HG03378 (cell line): Measurements from ENCODE around the gene DST.
A peak's percentile ranks its signal among the peaks of the same experiment; 100 is the strongest.

ENCODE experiments used
- ATAC-seq: cut with Tn5 transposase; IDR thresholded peaks from one replicate; pipeline ENCODE4 v1.9.1; 2021; ENCODE audit warnings: mild to moderate bottlenecking, moderate library complexity; ENCODE audit not compliant: unreplicated experiment

Gene DST

DNA sequence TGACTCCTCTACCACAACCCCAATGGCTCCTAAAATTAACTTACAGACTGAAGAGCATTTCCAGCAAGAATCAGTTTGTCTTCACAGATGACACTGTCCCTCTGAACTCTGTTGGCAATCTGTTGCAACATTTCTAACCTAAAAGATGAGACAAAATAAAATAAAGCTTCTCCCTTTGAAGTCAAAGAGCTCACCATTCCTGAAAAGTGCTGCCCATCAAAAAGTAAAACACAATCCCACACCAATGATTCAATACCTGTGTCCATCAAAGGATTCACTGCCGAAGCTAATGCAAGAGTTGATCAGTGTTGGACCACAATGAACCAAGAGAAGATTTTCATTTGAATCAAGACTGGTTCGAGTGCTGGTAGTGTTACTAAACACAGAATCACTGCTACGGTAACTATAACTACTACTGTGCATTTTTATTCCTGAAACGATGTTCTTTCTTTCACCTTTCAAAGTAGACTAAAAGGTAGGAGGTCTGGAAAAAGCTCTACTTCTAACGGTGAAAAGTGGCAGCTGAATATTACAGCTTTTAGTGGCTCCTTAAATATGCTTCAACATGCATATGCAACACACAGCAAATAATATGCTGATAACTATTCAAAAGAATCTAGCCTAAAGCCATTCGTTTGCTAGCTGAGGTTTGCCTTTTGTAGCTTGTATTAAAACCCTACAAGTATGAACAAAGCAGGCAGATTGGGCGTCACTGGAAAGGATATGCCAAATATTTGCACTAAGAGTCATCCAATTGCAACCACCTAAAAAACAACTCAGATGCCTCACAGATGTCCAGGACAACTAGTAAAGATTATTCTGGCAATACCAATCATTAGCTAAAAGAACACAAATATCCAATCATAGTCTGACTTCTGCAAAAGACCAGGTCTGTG lies at the start of gene DST:
Gene DST (minus strand): TSS at position 524 of the 896 bp plus-strand sequence.
- no peak for ATAC-seq

DNA sequence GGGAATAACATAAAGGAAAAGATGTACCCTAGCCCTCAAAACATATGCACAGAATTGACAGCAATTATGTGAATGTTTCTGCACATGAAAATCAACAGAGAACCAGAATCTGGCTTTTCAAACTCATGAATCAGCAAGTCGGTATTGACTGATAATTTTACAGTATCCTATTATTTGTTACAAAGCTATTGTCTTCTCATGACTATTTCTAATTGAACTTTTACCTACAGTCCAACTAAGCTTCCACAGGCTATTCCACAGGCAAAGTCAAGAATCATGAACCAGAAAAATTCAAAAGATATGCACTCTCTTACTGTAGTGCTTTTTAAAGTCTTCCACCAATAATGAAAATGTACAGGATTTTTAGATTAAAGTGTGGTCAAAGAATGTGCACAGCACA lies 49.1 kb upstream of the DST start:
- ATAC-seq, result no peak

DNA sequence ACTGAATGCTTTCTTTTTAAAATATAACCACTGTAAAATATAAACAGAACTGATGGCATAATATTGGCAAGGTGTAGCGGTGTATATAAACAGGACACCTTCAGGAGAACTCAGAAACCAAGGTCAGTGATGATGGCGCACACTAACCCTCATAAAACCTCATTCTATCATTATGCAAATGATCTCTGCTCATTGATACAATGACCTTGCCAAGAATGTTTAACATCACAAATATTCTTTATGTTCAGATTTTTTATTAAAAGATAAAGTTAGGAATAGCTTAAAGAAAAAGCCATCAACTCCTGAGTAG lies 48.6 kb upstream of the DST start:
- ATAC-seq, result no peak

DNA sequence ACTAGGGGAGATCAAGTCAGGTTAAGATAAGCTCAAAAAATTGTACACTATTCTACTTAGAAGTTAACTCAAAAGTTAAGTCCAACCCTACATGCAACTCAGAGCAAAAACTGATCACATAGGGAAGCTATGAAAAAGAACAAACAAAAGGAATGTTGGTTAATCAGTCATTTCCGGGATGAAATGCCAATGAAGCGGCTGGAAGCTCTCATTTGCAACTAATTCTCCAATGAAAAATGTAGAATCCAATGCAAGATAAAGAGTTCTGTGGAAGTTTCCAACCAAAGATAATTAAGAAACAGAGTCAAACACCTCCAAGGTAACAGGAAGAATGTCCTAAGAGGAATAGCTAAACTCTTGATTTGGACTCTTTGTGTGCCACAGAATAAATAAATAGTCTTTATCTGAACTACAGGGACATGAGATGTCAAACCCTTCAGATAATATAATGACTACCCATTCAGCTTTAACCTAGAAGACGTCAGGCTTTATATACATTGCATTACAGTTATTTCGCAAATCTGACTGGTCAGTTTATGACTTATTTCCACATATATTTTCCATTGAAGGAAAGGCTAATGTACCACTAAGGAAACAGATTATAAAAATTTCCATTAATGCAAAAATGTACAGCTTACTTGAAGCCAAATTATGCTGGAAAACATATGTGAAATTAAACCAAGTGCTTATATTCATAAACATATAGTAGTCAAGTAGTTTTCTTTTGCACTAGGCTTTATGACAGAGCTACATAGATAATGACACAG lies 48.0 kb upstream of the DST start:
- ATAC-seq, result no peak

DNA sequence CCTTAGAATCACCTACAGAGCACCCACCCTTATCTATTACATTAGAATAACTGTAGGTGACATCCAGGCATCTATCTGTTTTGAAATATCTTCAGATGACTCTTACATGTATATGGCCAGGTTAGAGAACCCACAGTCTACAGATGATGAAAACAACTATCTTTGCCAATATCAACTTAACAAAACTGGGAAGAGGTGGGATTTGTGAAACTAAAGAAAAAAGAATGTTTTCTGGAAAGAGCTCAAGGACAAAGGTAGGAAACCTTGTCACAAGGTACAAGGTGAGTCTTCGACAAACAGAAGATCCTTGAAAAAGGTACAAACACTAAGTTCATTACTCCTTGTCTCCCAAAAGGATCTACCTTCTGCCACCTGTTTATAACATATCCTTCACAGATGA lies 47.0 kb upstream of the DST start:
- ATAC-seq, result no peak

DNA sequence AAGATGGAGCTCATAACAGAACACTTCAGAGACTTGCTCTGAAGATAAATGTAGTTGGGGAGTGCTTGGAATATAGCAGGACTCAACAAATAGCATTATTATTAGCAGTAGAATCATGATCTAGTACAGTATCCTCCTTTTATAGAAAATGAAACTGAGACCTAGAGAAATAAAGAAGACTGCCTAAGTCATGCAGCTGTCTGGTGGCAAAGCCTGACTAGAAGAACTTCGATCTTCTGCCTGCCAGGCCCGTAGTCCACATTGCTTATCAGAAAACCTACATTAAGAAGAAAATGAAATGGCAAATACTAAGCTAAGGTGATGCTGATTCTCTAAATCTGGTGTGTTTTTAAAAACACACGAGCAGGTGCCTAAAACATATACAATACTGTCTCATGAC lies 46.4 kb upstream of the DST start:
- ATAC-seq, result peak; percentile 61

DNA sequence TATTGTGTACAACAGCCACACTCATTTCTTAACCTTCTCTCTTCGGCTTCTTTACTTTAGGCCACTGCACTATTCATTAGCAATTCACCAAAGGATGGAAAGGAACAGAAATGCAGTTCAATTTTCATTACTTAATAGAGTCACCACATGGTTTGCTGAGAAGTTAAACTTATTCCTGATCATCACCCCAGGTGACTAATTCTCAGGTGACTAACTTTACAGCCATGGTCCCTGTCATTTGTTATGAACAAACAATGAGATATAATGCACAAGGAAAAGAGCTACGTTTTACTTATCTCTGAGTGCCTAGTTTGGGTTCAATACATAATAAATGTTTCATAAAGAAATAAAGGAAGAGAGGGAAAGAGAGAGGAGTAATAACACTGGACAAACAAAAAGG lies 45.8 kb upstream of the DST start:
- no peak for ATAC-seq

DNA sequence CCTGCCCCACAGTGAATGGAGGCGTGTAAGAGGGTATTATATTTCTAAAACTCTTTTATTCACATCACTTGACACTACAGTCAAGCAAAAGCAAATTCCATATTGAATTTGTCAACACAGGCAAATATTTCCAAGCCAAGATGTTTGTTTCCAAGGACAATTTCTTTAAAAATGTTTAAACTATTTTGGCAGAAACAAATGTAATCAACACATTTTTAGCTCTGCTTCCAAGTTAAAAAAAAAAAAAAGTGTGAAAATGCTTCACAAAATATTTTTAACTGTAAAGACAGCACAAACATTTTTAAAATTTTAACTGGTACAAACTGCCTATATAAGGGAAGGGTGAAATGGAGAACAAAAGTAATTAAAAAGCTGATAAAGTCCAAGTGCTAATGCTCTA lies 44.9 kb upstream of the DST start:
- no peak for ATAC-seq

DNA sequence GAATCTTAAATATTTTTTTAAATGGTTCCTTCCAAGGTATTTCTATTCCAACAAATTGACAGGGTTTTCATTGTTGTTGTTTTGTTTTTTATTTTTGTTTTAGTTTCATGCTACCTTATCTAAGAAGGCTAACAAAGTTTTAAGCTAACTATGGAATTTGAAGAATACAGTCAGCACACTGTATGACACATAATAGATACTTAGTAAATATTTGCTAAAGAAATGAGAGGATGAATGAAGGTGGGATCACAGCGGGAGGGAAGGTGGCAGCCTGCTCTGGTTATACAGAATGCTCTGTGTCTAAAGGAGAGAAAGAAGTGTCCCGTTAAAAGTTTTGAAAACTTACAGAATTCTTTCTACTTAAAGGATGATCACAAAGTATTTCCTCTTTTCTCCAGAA lies 43.7 kb upstream of the DST start:
- ATAC-seq, result no peak

DNA sequence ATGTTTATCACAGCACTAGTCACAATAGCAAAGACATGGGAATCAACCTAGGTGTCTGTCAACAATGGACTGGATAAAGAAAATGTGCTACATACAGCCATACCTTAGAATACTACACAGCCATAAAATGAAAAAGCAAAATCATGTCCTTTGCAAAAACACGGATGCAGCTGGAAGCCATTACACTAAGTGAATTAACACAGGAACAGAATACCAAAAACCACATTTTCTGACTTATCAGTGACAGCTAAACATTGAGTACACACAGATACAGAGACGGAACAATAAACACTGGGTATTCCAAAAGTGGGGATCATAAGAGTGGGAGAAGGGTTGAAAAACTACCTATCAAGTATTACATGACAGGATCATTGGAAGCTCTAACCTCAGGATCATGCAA lies 43.3 kb upstream of the DST start:
- no peak for ATAC-seq

DNA sequence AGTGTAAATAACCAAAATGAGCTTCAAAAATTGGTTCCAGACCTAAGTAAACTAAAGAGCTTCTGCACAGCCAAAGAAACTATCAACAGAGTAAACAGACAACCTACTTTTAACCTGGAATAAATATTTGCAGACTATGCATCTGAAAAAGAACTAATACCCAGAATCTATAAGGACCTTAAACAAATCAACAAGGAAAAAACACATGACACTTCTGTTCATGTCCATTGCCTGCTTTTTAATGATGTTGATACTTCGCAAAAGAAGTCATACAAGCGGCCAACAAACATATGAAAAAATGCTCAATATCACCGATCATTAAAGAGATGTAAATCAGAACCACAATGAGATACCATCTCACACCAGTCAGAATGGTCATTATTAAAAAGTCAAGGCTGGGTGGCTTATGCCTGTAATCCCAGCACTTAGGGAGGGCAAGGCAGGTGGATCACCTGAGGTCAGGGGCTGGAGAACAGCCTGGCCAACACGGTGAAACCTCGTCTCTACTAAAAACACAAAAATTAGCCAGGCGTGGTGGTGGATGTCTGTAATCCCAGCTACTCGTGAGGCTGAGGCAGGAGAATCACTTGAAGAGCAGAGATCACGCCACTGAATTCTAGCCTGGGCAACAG lies 42.5 kb upstream of the DST start:
- ATAC-seq, result no peak

DNA sequence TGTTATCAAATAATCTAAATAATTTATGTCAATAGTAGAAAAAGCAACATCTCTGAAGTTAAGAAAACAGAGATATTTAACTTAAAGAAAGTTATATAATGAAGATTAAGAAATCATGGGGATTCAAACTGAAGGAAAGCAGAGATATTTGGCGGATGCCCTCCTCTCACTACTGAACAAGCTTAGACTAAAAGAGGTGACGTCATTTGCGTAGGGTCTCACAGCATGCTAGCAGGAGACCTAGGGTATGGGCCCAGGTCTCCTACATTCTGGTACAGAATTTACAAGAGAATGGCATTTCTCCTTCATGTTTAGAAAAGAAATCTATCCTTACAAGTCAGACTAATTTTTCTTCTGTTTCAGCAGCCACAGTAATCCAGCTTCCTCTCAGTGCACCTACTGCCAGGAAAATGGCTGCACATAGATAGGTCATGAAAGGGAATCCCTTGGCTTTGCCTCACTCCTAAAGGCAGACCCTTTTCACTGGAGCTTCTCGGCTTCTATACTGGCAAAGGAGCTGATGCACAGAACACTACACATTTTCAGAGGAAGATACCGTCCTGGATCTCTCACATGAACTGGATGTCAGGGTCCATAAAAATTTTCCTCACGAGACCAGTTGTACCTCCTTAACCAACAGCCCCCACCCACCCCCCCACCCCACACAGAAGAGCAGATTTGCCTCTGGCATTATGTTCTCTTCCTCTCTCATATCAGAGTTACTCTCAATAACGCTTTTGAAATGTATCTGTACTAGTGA lies 41.8 kb upstream of the DST start:
- no peak for ATAC-seq

DNA sequence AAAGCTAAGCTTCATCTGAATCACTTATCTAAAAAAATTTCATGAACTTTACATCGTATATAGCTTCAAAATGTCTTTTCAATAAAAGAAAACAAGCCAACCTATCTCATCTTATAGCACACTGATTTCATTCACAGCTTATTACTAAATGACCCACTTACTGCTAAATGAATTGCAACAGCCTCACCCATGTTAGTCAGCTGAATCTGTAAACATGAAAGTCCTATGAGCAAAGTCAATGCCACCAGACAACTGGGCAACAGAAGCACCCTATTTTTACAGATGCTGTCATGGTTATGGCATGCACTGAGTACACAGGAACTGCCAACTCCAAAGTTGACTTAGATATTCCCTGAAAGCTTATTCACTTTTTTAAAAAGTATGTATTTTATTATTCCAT lies 41.2 kb upstream of the DST start:
- ATAC-seq, result no peak

DNA sequence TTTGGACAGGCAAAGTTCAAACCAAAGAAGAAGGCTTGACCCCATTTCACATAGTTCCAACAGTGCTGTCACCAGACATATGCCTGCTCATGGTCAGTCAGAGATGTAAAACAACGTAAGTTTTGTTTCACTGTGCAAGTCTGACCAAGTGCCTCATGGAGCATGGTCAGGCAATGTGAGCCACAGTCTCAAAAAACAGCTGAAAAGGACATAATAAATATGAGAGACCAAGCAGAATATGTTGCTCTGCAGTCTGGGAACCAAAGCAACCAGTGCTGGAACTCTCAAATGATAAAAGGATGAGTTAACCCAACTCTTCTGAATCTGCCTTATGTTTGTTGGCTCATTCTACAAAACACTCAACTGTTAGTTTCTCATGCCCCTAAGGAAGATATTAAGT lies 39.9 kb upstream of the DST start:
- ATAC-seq, result no peak

DNA sequence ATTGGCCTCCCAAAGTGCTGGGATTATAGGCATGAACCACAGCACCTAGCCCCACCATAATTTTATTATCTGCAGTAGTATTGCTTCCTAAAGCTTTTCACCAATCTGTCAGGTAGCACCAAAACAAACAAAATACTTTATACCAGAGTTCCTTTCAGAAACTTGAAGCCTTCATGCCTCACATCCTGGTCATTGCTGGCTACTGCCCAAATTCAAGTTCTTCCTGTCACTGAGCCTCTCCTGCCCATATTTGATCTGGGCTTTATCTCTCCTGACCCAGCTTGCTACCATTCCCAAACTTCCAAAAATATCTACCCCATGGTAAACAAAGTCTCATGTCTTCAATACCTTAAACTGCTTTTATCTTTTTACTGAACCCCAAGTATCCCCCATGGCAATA lies 34.9 kb upstream of the DST start:
- ATAC-seq, result no peak

DNA sequence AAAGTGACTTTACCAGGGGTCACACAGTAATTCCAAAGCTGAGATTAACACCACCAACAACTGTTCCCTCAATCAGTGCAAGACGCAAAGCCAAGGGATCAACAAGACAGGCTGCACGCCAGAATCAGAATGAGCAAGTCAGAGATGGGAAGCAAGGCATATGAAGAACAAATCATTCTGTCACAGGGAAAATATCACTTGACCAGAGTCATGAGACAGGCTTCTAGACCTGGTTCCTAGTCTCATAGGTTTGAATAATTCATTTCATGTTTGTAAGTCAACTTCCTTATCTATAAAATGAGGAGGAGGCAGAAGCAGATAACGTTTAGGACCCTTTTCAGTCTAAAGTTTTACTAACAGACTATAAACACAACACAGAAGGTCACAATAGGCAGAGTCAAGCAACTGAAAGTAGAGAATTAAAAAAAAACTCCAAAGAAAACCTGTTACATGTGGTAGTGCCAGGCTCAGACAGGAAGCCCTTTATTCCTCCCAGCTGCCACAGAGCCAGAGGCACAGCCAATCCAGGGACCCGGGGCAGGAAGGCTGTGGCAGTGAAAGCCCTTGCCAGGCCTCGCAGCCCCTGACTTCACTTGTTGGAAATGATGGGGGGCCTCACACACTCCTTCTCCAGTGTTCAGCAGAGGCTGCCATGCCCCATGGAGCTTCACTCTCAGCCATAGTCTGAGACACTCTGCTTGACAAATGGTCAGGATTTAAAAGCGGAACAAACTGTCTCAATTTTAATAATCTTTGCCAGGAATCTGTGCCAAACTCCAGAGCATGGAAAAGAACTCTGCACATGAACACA lies 29.2 kb upstream of the DST start:
- no peak for ATAC-seq

DNA sequence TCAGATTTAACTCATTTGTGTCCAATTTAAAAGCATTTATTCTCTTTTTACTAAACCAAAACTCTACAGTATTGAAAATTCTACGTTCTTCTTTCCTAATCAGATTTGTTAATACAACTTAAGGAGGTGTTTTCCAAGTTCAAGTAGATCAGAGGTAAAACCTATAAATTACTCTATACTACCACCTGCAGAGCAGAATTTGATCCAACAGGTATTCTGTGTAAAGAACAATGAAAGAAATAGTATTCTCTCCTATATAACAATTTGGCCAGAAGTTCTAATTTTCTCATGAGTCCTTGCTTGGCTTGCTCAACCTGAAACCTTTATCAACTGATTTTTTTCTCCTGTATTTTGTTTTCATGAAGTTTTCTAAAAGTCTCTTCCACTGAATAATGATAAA lies 28.5 kb upstream of the DST start:
- no peak for ATAC-seq

DNA sequence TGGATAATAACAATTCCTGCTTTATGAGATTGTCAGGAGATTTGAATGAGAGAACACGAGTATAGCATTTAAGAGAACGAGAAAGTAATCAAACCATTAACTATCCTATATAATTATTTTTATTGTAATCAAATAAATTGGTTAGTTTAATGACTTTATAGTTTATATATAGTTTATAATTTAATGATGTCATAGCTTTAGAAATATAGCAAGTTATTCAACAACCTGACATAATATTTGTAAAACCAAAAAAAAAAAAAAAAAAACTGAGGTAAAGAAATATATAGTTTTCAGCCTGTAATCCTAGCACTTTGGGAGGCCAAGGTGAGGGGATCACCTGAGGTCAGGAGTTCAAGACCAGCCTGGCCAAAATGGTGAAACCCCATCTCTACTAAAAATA lies 26.4 kb upstream of the DST start:
- no peak for ATAC-seq

DNA sequence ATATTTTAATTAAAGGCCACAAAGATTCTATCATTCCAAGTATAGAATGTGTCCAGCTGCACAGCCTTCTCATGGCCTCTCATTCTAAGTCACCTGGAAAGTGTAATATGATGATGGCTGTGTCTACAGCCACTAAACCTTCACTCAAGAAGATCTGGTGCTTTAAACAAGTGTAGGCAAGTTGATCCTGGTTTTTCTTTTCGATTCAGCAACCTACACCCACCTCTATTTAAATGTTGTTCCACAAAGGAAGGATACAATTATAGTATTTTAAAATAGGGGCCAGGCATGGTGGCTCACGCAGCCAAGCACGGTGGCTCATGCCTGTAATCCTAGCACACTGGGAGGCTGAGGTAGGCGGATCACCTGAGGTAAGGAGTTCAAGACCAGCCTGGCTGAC lies 25.5 kb upstream of the DST start:
- ATAC-seq, result no peak

DNA sequence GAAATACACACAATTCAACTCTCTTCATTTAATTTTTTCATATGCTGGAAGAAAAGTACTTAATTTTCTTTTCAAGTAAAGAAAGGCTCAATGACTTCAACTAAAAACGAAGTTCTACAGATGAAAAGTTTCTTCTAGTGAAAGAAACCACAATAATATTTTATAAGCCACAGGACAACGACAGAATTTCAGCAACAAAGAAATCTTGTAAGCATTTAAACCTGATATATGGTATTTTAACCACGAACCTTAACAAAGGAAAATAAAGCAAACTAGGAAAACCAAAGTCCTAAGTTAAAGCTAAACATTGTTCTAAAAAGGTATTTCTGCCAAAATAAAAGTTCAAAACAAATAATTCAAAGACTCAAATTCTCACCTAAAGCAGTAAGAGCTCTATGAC lies 24.6 kb upstream of the DST start:
- ATAC-seq, result no peak

DNA sequence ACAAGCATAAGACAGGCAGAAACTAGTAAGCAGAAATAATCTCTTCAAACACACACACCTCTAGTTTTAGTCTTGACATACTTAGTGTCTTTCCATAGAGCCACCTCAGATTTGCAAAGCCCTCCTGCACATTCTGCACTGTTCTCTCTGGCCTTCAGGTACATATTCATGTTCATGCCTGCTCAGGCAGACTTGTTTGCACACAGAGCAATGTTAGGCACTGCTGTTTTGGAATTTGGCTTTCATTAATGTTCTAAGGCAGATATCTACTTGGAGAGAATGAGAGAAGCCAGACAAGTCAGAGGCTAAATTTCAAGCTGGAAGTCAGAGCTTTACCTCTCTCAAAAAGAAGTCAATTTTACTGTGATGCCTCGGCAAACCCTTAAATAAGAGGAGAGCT lies 21.3 kb upstream of the DST start:
- ATAC-seq, result no peak
